Uterus (tissue), 2 donors: Measurements from ENCODE around the gene IFNAR1.

Experiments used
- POLR2A ChIP-seq, 2 donors: fragments of 450-650 bp; IDR thresholded peaks; one replicate each; pipeline ENCODE4 v1.6.1; 2016; ENCODE audit warnings: antibody characterized with exemption in 2 of 2, mild to moderate bottlenecking in 1 of 2, moderate library complexity in 1 of 2
- TF ChIP-seq, protein P1 (sequence below), 4 experiments: fragments of 200-600 bp in 2 of 4; fragments of 450-650 bp in 2 of 4; sonication (generic) in 2 of 4; IDR thresholded peaks; one replicate each; pipeline ENCODE4 v1.5.1; 2016 to 2019; ENCODE audit warnings: antibody characterized with exemption in 4 of 4, mild to moderate bottlenecking in 2 of 4, moderate library complexity in 1 of 4

DNA sequence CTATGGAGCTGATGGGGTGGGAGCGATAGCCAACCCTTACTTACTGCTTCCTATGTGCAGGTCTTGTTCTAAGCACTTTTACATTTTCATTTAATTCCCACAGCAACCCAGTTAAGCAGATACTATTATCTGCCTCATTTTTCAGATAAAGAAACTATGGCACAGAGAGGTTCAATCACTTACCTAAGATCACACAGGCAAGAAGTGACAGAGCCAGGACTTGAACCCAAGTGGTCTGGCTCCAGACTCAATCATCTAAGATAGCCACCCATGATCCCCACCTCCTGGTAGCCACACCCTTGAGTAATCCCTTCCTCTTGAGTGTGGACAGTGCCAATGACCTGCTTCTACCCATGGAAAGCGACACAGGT, 23.2 kb upstream of the IFNAR1 start:
- TF ChIP-seq, protein P1, sequence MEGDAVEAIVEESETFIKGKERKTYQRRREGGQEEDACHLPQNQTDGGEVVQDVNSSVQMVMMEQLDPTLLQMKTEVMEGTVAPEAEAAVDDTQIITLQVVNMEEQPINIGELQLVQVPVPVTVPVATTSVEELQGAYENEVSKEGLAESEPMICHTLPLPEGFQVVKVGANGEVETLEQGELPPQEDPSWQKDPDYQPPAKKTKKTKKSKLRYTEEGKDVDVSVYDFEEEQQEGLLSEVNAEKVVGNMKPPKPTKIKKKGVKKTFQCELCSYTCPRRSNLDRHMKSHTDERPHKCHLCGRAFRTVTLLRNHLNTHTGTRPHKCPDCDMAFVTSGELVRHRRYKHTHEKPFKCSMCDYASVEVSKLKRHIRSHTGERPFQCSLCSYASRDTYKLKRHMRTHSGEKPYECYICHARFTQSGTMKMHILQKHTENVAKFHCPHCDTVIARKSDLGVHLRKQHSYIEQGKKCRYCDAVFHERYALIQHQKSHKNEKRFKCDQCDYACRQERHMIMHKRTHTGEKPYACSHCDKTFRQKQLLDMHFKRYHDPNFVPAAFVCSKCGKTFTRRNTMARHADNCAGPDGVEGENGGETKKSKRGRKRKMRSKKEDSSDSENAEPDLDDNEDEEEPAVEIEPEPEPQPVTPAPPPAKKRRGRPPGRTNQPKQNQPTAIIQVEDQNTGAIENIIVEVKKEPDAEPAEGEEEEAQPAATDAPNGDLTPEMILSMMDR (IDR thresholded peaks at IDR 0.05) = no peak
- no peak for TF ChIP-seq POLR2A (IDR thresholded peaks at IDR 0.05)
